ENCODE results near the gene CTDP1.

DNA sequence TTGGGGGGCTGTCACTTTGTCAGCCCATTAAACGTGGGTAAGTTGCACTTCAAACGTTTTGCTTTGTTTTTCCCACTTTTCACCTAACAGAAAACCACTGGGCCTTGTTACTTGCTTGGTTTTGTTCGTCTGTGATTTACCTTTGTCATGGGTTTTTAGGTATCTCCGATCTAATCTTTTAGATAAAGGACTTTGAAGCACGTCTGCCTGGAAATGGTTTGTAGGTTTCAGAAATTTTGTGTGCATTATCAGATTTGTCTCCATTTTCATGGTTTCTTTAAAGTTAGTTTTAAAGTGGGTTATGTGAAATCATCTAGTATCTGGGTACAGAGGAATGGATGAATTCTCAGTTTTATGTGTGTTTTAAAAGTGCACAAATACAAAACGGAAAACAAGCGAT lies 6.4 kb downstream of the CTDP1 start:
- TF ChIP-seq, protein P1, sequence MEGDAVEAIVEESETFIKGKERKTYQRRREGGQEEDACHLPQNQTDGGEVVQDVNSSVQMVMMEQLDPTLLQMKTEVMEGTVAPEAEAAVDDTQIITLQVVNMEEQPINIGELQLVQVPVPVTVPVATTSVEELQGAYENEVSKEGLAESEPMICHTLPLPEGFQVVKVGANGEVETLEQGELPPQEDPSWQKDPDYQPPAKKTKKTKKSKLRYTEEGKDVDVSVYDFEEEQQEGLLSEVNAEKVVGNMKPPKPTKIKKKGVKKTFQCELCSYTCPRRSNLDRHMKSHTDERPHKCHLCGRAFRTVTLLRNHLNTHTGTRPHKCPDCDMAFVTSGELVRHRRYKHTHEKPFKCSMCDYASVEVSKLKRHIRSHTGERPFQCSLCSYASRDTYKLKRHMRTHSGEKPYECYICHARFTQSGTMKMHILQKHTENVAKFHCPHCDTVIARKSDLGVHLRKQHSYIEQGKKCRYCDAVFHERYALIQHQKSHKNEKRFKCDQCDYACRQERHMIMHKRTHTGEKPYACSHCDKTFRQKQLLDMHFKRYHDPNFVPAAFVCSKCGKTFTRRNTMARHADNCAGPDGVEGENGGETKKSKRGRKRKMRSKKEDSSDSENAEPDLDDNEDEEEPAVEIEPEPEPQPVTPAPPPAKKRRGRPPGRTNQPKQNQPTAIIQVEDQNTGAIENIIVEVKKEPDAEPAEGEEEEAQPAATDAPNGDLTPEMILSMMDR (IDR thresholded peaks at IDR 0.05): no peak
- TF ChIP-seq POLR2A (IDR thresholded peaks at IDR 0.05): no peak
- TF ChIP-seq POLR2AphosphoS5 (IDR thresholded peaks at IDR 0.05; ENCODE audit: insufficient read depth in 1 of 2, low read depth in 1 of 2): no peak
